Middle frontal gyrus (tissue), 1 donor: ENCODE results near the gene PAGR1.
A peak's percentile ranks its signal among the peaks of the same experiment; 100 is the strongest.
"Not testable (repeated sequence)": the region's sequence is repeated elsewhere in the genome, so short reads cannot be mapped to it uniquely, and the experiment has no call there.

ENCODE experiments used
- DNase-seq: peaks from one replicate; pipeline ENCODE4 v3.0.0-alpha.2; 2015; ENCODE audit warnings: low spot score; ENCODE audit errors: extremely low spot score

The PAGR1 gene

DNA sequence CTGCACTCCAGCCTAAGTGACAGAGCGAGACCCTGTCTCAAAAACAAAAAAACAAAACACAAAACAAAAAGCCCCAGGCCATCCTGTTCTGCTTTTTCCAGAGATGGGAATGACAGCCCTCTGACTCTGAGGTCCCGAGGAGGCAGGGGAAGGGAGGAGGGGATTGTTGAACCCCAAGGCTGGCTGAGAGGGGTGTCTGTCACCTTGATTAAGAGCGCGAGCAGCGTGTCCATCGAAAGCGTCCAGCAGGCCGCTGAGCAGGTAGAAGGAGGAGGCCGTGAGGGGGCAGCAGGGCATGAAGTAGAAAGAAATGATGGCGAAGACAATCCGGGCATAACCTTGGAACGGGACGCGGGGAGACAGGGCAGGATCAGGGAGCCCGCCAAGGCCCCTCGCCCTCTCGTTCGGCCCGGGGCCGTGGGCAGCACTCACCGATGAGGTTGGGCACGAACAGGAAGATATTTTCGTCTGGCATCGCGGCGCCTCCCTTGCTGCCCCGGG, 46.5 kb downstream of the PAGR1 start:
- no peak for DNase-seq

GRCh38 chr16:29862884-29863668, 47.1 kb downstream of the PAGR1 start, which contains the start of gene CDIPT:
Gene CDIPT, minus strand, starts transcription at chr16:29863226. Its CDS starts 369 bp downstream, at chr16:29862857.
- peak; percentile 96 for DNase-seq

GRCh38 chr16:29863669-29863984, 47.7 kb downstream of the PAGR1 start:
- DNase-seq = no peak

- no peak for DNase-seq
Observed at GRCh38 chr16:29864205-29864604, 48.3 kb downstream of the PAGR1 start.

DNA sequence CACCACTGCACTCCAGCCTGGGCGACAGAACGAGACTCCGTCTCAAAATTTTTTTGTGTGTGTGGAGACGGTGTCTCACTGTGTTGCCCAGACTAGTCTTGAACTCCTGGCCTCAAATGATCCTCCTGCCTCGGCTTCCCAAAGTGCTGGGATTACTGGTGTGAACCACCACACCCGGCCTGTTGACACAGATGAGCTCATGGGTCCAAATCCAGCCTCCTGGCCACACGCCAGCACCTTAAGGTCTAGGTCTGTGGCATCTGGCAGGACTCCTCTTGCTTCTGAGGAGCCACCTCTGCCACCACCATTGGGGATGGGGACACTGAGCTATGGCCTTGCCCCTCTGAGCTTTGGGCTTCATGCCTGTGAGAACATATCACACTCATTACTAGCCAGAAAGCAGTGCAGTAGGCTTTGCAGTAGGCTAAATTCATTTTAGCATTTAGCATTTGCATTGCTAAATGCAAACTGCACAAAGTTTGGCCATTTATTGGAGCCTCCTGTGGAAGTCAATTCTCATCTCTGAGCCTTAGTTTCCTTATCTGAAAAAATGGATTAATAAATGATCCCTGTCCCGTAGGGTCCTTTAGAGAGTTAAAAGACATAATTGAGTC, 52.6 kb downstream of the PAGR1 start:
- DNase-seq = no peak

DNA sequence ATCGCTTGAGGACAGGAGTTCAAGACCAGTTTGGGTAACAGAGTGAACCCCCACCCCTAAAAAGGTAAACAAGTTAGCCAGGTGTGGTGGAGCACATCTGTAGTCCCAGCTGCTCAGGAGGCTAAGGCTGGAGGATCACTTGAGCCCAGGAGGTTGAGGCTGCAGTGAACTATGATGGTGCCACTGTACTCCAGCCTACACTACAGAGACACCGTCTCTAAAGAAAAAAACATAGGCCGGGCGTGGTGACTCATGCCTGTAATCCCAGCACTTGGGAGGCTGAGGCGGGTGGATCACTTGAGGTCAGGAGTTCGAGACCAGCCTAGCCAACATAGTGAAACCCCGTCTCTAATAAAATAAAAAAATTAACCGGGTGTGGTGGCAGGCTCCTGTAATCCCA, 53.1 kb downstream of the PAGR1 start:
- not testable (repeated sequence) for DNase-seq
